CD4-positive, alpha-beta T cell treated with Interleukin-17A for 4 hours (primary cell): Measurements from ENCODE around the gene DMRT3.

Experiments used
- DNase-seq: peaks from one replicate; pipeline ENCODE4 v3.0.0-alpha.2; 2020; ENCODE audit warnings: mixed read lengths

DMRT3 gene

GRCh38 chr9:1005043-1005667 lies 28.7 kb downstream of the DMRT3 start:
- no peak for DNase-seq

GRCh38 chr9:1007312-1007711 lies 30.9 kb downstream of the DMRT3 start:
- no peak for DNase-seq

- no peak for DNase-seq
Measured at GRCh38 chr9:1008216-1008615, 31.8 kb downstream of the DMRT3 start.

- DNase-seq: peak; percentile 75
Measured at GRCh38 chr9:1009101-1009707, 32.7 kb downstream of the DMRT3 start.

- DNase-seq: no peak
Measured at GRCh38 chr9:1013021-1013420, 36.6 kb downstream of the DMRT3 start.

- DNase-seq: no peak
Measured at GRCh38 chr9:1014225-1014624, 37.8 kb downstream of the DMRT3 start.

GRCh38 chr9:1014640-1015039 lies 38.2 kb downstream of the DMRT3 start:
- DNase-seq: no peak

- DNase-seq: no peak
Measured at GRCh38 chr9:1018121-1018520, 41.7 kb downstream of the DMRT3 start.

- DNase-seq: no peak
Measured at GRCh38 chr9:1024112-1024511, 47.7 kb downstream of the DMRT3 start.

GRCh38 chr9:1025131-1025530 lies 48.7 kb downstream of the DMRT3 start:
- DNase-seq: no peak

- no peak for DNase-seq
Measured at GRCh38 chr9:1026219-1026618, 49.8 kb downstream of the DMRT3 start.

GRCh38 chr9:1028501-1029190 lies 52.2 kb downstream of the DMRT3 start:
- DNase-seq: no peak

- DNase-seq: no peak
Measured at GRCh38 chr9:1031951-1032601, 55.6 kb downstream of the DMRT3 start.

- no peak for DNase-seq
Measured at GRCh38 chr9:1034271-1034670, 57.8 kb downstream of the DMRT3 start.

GRCh38 chr9:1039589-1039988 lies 63.1 kb downstream of the DMRT3 start:
- DNase-seq: no peak
